Nephron progenitor cell (in vitro differentiated cells): ENCODE results near the gene SLBP.

ENCODE experiments used
- DNase-seq: peaks from one replicate; pipeline ENCODE4 v3.0.0; 2021
- H3K27ac Mint-ChIP-seq: 2 replicates; pipeline ENCODE4 v1.8.0; 2021; ENCODE audit warnings: mild to moderate bottlenecking, moderate library complexity, mixed read lengths
- H3K27me3 Mint-ChIP-seq: 2 replicates; pipeline ENCODE4 v1.8.0; 2021; ENCODE audit warnings: mild to moderate bottlenecking, low read depth, mixed read lengths; ENCODE audit not compliant: poor library complexity
- H3K36me3 Mint-ChIP-seq: 2 replicates; pipeline ENCODE4 v1.8.0; 2021; ENCODE audit warnings: low read depth, mixed read lengths
- H3K4me1 Mint-ChIP-seq: 2 replicates; pipeline ENCODE4 v1.8.0; 2021; ENCODE audit warnings: mixed read lengths
- H3K4me3 Mint-ChIP-seq: 2 replicates; pipeline ENCODE4 v1.8.0; 2021; ENCODE audit warnings: mild to moderate bottlenecking, moderate library complexity, mixed read lengths
- H3K9me3 Mint-ChIP-seq: 2 replicates; pipeline ENCODE4 v1.8.0; 2021; ENCODE audit warnings: mild to moderate bottlenecking, moderate library complexity, mixed read lengths
- TF ChIP-seq, protein P1 (sequence below): fragments of 200-600 bp; sonication (generic); IDR thresholded peaks from 2 replicates; pipeline ENCODE4 v1.5.0; 2021; ENCODE audit warnings: antibody characterized with exemption

SLBP gene

DNA sequence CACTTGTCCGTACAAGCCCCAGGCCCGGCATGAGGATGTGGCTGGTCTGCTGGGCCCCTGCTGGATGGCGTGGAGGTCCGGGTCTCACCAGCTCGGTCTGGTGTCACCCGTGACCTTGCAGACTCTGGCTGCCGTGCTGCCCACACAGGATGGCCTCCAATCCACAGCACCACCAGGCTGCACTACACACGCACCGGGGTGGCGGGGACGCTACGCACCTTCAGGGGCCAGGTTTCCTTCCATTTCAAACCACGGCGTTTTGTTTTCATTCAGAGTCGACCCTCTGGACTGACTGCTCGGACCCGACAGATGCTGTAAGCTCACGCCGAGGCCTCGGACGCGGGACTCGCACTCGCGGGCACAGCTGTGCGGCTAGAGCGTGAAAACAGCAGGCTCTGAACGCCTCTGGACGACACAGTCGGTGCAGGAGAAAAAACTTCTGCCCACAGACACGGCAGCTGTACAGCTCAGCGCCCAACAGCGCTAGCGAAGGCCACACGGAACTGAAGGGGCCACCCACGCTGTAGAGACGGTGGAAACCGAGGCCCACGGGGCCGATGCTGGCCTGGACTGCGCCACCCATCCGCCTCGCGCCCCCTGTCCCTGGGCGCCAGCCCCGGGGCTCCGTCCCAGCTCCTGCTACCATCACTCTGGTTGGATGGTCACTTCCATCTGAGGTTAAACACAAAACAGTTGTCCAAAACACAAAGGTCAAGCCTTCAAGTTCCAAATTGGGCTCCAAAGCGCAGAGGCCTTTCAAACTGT lies 68.0 kb downstream of the SLBP start:
- Mint-ChIP-seq H3K27me3 (peaks cover 22% of the 10 kb centered on the region), H3K4me1 (peaks cover 16% of the 10 kb centered on the region), H3K9me3 (no peaks in the 10 kb centered on the region), H3K27ac (no peak overlapping the region), H3K36me3 (no peaks in the 10 kb centered on the region), H3K4me3 (no peak overlapping the region)
- DNase-seq, result no peak
- TF ChIP-seq, protein P1, sequence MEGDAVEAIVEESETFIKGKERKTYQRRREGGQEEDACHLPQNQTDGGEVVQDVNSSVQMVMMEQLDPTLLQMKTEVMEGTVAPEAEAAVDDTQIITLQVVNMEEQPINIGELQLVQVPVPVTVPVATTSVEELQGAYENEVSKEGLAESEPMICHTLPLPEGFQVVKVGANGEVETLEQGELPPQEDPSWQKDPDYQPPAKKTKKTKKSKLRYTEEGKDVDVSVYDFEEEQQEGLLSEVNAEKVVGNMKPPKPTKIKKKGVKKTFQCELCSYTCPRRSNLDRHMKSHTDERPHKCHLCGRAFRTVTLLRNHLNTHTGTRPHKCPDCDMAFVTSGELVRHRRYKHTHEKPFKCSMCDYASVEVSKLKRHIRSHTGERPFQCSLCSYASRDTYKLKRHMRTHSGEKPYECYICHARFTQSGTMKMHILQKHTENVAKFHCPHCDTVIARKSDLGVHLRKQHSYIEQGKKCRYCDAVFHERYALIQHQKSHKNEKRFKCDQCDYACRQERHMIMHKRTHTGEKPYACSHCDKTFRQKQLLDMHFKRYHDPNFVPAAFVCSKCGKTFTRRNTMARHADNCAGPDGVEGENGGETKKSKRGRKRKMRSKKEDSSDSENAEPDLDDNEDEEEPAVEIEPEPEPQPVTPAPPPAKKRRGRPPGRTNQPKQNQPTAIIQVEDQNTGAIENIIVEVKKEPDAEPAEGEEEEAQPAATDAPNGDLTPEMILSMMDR, result no peak
